Muscle layer of colon (tissue), 2 donors: Measurements from ENCODE around the gene LSM10.

Experiments
- H3K27ac ChIP-seq: one replicate; pipeline ENCODE4 v1.7.0; 2013; ENCODE audit warnings: low read depth, mild to moderate bottlenecking, low read length, moderate library complexity
- H3K27me3 ChIP-seq, 2 donors: one replicate each; pipeline ENCODE4 v1.7.0; 2013; ENCODE audit warnings: low read length in 2 of 2, mild to moderate bottlenecking in 2 of 2; ENCODE audit not compliant: insufficient read depth in 2 of 2, control insufficient read depth in 1 of 2
- H3K36me3 ChIP-seq: one replicate; pipeline ENCODE4 v1.7.0; 2013; ENCODE audit warnings: mild to moderate bottlenecking, low read length; ENCODE audit not compliant: insufficient read depth
- H3K4me1 ChIP-seq: one replicate; pipeline ENCODE4 v1.7.0; 2013; ENCODE audit warnings: mild to moderate bottlenecking, low read length; ENCODE audit not compliant: insufficient read depth
- H3K4me3 ChIP-seq, 2 donors: one replicate each; pipeline ENCODE4 v1.7.0; 2013; ENCODE audit warnings: low read length in 2 of 2, low read depth in 1 of 2, mild to moderate bottlenecking in 1 of 2, moderate library complexity in 1 of 2
- H3K9ac ChIP-seq: one replicate; pipeline ENCODE4 v1.7.0; 2013; ENCODE audit warnings: low read length
- H3K9me3 ChIP-seq: one replicate; pipeline ENCODE4 v1.7.0; 2013; ENCODE audit warnings: mild to moderate bottlenecking, low read length
- donor health status: abdominal sarcoma.
- donor health status: Adenocarcinoma of cecum.

Gene LSM10

DNA sequence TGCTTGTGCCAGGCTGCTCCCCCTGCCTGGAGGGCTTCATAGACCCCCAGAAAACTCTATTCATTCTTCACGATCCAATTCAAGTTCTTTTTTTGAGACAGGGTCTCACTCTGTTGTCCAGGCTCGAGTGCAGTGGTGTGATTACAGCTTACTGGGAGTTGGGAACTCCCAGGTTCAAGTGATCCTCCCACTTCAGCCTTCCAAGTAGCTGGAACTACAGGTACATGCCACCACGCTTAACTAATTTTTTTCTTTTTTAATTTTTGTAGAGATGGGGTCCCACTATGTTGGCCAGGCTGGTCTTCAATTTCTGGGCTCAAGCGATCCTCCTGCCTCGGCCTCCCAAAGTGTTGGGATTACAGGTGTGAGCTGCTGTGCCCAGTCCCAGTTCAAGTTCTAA is 16.3 kb downstream of the LSM10 start:
- H3K4me3 ChIP-seq = no peak overlapping the region
- no peaks in the 10 kb centered on the region for H3K36me3 ChIP-seq
- H3K4me1 ChIP-seq = peaks cover 52% of the 10 kb centered on the region
- no peaks in the 10 kb centered on the region for H3K27me3 ChIP-seq
- H3K27ac ChIP-seq = no peak overlapping the region
- H3K9me3 ChIP-seq = no peaks in the 10 kb centered on the region
- H3K9ac ChIP-seq = no peak overlapping the region

GRCh38 chr1:36380782-36381181 is 16.9 kb downstream of the LSM10 start:
- Histone ChIP-seq H3K27ac (no peak overlapping the region), H3K9ac (no peak overlapping the region), H3K9me3 (no peaks in the 10 kb centered on the region), H3K27me3 (no peaks in the 10 kb centered on the region), H3K36me3 (no peaks in the 10 kb centered on the region), H3K4me3 (no peak overlapping the region), H3K4me1 (peaks cover 52% of the 10 kb centered on the region)

GRCh38 chr1:36380143-36380619 is 17.5 kb downstream of the LSM10 start:
- Histone ChIP-seq H3K36me3 (no peaks in the 10 kb centered on the region), H3K27ac (no peak overlapping the region), H3K9ac (no peak overlapping the region), H3K9me3 (no peaks in the 10 kb centered on the region), H3K27me3 (no peaks in the 10 kb centered on the region), H3K4me1 (peaks cover 56% of the 10 kb centered on the region), H3K4me3 (no peak overlapping the region)

DNA sequence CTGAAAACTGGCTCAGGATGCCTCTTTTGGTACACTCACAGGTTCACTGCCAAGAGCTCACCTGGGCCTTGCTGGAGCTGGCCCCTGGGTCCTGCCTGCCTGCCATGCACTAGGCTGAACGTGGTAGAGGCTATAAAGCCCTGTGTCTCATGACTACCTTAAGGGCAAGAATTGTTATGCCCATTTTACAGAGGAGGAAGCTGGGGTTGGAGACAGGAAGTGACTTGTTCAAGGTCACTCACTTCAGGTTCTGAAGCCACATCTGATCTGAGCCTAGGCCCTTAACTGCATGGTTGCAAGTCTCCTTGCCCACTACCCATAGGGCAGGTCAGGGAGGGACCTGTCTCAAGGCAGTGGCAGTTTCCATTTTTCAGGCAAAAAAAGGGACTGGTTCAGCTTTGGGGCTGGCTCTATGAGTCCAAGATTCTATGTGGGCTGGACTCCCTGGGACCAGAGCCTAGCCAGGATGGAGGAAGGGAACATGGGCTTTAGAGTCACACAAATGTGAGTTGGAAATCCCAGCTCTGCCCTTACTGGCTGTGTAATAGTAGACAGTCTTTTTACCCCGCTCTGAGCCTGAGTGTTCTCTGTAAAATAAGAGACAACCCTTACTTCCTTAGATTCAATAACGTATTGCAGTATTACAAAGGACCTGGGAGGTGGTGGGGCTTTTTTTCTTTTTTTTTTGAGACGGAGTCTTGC is 19.8 kb downstream of the LSM10 start:
- no peak overlapping the region for H3K9ac ChIP-seq
- H3K9me3 ChIP-seq = no peaks in the 10 kb centered on the region
- H3K27me3 ChIP-seq = no peaks in the 10 kb centered on the region
- no peak overlapping the region for H3K4me3 ChIP-seq
- peaks cover 58% of the 10 kb centered on the region for H3K4me1 ChIP-seq
- no peak overlapping the region for H3K27ac ChIP-seq
- H3K36me3 ChIP-seq = no peaks in the 10 kb centered on the region

DNA sequence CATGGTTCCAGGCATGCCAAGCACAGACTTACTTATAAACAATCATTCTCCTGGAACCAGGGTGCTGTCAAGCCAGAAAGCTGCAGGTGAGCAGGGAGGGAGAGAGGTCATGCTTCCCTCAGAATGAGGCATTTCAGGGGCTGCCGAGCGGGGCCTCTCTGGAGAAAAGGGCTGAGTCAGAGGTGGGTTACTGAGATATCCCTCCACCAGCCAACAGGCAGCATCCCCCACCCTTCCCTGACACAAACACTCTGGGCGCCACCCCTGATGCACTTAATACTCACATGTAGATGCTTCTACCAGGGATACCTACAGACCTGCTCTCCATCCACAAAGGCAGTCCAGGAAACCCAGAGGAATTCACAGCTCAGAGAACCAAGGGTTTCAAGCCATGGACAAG is 25.1 kb downstream of the LSM10 start:
- H3K9me3 ChIP-seq = no peaks in the 10 kb centered on the region
- no peak overlapping the region for H3K27ac ChIP-seq
- no peak overlapping the region for H3K4me3 ChIP-seq
- H3K9ac ChIP-seq = peak overlapping the region; percentile 18
- peaks cover 44% of the 10 kb centered on the region for H3K4me1 ChIP-seq
- peaks cover 2% of the 10 kb centered on the region for H3K36me3 ChIP-seq
- no peaks in the 10 kb centered on the region for H3K27me3 ChIP-seq

DNA sequence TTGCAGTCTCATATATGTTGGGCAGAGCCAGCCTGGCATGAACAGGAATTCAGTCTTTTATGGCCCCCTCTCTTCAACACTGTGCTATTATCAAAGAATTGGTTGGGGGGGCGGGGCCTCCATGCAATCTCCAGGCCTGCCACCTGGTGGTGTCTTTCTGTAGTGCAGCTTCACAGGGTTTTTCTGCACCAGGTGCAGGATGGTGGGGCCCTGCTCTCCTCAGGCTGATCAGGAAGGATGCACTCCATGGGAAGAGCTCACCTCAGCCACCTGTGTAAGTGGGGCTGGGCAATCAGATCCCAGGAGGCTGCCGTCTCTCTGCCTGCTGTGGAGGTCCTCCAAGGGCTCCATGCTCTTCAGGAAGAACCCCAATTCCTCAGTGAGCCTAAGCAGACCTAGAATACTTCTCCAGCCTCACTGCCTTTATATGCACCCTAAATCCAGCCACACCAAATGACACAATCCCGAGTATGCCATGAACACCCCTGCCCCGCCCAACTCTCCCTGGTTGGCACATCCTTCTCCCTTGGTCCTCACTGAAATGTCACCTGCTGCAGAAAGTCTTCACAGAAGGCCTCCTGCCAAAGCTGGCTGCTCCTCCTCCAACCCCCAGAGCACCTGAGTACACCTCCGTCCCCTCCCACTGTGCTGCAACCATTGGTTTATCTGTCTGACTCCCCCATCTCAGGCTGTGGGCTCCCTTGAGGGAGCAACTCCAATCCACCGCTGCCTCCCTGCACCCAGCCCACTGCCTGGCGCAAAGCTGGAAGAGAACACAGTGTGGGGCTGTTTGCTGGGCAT is 28.4 kb downstream of the LSM10 start:
- Histone ChIP-seq H3K4me3 (no peak overlapping the region), H3K9ac (no peak overlapping the region), H3K9me3 (no peaks in the 10 kb centered on the region), H3K36me3 (peaks cover 7% of the 10 kb centered on the region), H3K4me1 (peaks cover 46% of the 10 kb centered on the region), H3K27ac (no peak overlapping the region), H3K27me3 (no peaks in the 10 kb centered on the region)

GRCh38 chr1:36367798-36368197 is 29.9 kb downstream of the LSM10 start:
- Histone ChIP-seq H3K9me3 (no peaks in the 10 kb centered on the region), H3K9ac (no peak overlapping the region), H3K36me3 (peaks cover 9% of the 10 kb centered on the region), H3K27ac (no peak overlapping the region), H3K27me3 (no peaks in the 10 kb centered on the region), H3K4me1 (peaks cover 31% of the 10 kb centered on the region), H3K4me3 (no peak overlapping the region)

- no peak overlapping the region for H3K4me3 ChIP-seq
- H3K27ac ChIP-seq = no peak overlapping the region
- H3K4me1 ChIP-seq = peaks cover 27% of the 10 kb centered on the region
These were observed 30.6 kb downstream of the LSM10 start for GRCh38 chr1:36367066-36367465.

GRCh38 chr1:36366091-36366661 is 31.5 kb downstream of the LSM10 start:
- Histone ChIP-seq H3K27me3 (no peaks in the 10 kb centered on the region), H3K9ac (no peak overlapping the region), H3K9me3 (no peaks in the 10 kb centered on the region), H3K4me3 (no peak overlapping the region), H3K27ac (no peak overlapping the region), H3K36me3 (peaks cover 25% of the 10 kb centered on the region), H3K4me1 (peaks cover 27% of the 10 kb centered on the region)

More at GRCh38 chr1:36367066-36367465, 30.6 kb downstream of the LSM10 start:
- Histone ChIP-seq H3K36me3 (peaks cover 17% of the 10 kb centered on the region), H3K27me3 (no peaks in the 10 kb centered on the region), H3K9ac (no peak overlapping the region), H3K9me3 (no peaks in the 10 kb centered on the region)

DNA sequence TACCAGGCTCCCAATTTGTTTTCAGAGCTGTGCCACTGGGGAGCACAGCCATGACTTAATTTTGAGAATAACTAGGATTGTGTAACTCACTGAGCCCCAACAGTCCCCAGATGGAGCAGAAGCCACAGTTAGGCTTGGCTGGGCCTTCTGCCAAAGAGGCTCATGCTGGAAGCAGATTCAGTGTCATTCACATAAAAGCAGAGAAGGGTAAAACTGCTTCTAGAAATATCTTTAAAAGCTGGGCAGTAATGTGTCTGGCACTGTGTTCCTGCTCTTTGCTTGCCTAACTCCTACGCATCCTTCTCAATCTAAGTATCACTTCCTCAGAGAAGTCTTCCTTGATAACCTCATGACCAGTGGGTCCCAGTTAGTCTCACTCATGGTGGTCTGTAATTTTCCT is 32.3 kb downstream of the LSM10 start:
- Histone ChIP-seq H3K4me3 (no peak overlapping the region), H3K27me3 (no peaks in the 10 kb centered on the region), H3K4me1 (peaks cover 27% of the 10 kb centered on the region), H3K27ac (peak overlapping the region; percentile 30), H3K36me3 (peaks cover 32% of the 10 kb centered on the region), H3K9ac (no peak overlapping the region), H3K9me3 (no peaks in the 10 kb centered on the region)

DNA sequence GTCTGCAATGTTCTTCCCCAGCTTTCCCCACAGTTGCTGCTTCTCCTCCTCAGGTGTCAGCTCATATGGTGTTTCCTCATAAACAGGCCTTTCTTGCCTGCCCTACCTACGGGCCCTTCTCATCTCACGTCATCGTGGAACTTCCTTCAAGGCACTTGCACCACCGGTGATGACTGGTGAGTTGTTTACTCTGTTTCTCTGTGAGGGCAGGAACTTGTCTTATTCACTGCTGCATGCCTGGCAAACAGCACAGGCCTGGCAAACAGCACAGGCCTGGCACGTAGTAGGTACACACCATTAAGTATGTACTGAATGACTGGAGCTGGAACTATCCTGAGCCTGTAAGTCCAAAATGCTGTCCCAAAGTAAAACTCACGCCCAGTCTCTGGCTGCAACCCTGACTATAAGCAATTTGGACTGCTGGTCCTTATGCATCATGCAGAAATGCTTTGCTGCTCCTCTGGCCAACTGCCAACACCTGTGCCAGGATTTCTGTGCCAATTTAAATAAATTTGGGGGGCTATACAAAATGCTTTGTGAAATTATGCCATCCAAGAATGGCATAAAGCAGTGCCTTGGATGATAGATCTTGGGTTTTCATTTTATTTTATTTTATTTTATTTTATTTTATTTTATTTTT is 37.7 kb downstream of the LSM10 start:
- Histone ChIP-seq H3K9me3 (no peaks in the 10 kb centered on the region), H3K4me3 (no peak overlapping the region), H3K4me1 (peaks cover under 1% of the 10 kb centered on the region), H3K9ac (no peak overlapping the region), H3K36me3 (peaks cover 60% of the 10 kb centered on the region), H3K27ac (no peak overlapping the region), H3K27me3 (no peaks in the 10 kb centered on the region)
